Measurements from ENCODE around the gene LEUTX. TPM values are rescaled to one million over a fixed set of nuclear protein-coding genes. Genes with fewer than 3 reads are reported as not detected.

LEUTX gene
- total and polyA plus RNA-seq, 4 experiments from 2014 or later, result not detected

DNA sequence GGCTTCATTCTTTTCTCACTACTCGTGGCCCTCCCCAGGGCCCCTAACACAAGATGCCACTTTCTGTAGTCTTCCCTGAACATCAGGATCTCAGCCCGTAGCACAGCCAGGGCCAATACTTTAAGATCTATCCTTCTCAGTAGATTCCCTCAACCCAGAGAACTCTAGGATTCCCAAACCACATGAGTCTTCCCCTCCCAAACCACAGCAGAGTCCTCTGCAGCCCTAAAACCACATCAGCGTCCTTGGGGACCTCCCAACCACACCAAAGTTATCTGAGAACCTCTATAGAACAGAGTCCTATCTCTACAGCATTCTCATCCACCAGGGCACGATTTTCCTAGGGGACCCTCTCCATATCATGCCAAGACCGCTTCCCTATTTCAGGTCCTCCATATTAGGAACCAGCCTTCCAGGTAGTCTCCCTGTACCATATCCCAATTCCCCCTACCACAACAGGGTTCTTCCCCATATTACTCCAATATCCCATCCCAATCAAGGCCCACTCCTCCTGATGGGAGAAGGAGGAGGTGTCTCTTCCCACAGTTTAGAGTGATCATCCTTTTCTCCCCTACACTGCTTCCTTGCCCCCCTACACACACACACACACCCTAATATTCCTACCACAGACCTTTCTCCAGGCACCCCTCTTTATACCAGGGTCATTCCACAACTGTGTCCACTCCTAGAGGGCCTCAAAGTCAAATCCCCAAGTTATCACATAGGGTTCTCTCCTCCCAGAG, 53.9 kb downstream of the LEUTX start:
- ChIA-PET CTCF (ENCODE audit: partially characterized antibody) (interaction anchor here (1.8 to 2.2 kb wide), 2 partner anchors 40 to 138 kb away, joined by 16 to 20 read pairs; partner anchors contain the start of gene PSMC4), POLR2A (ENCODE audit: partially characterized antibody) (interaction anchor here (2.1 to 3.9 kb wide), 3 partner anchors 8 to 138 kb away, joined by 21 to 96 read pairs (median 46); partner anchors contain the start of genes FBL and PSMC4)
- no peaks in the 10 kb centered on the region for H3K9me3 ChIP-seq (ENCODE audit: control insufficient read depth in 1 of 2, low read length in 2 of 2)
- H3K9me3 Mint-ChIP-seq, result peaks cover 0 to 2% (median 0%) of the 10 kb centered on the region in 8 donors
- intact Hi-C loops (cut with micrococcal nuclease), result loop anchor here (5.0 kb wide), 1 partner anchor 385 kb away; the partner anchor contains the start of gene SUPT5H
- peak overlapping the region; percentile 76 to 90 (median 86) for H3K4me3 Mint-ChIP-seq
- peaks cover 46 to 65% of the 10 kb centered on the region in 2 donors for H3K36me3 Mint-ChIP-seq
- peaks cover 25 to 49% (median 34%) of the 10 kb centered on the region in 4 donors for H3K4me1 Mint-ChIP-seq
- H3K27ac ChIP-seq (ENCODE audit: low read depth, low read length), result peak overlapping the region; percentile 91
- H3K27me3 ChIP-seq (ENCODE audit: insufficient read depth, low read length), result no peaks in the 10 kb centered on the region
- H3K4me3 ChIP-seq (ENCODE audit: low read length in 2 of 2), result peak overlapping the region in 1 of 2 donors; percentile 98
- peaks cover 38% of the 10 kb centered on the region for H3K36me3 ChIP-seq (ENCODE audit: insufficient read depth, low read length)
- peak overlapping the region; percentile 77 to 97 (median 94) for H3K27ac Mint-ChIP-seq
- DNase-seq, result no peak
- peaks cover 39% of the 10 kb centered on the region for H3K4me1 ChIP-seq (ENCODE audit: insufficient read depth, low read length)
- no peaks in the 10 kb centered on the region for H3K27me3 Mint-ChIP-seq

DNA sequence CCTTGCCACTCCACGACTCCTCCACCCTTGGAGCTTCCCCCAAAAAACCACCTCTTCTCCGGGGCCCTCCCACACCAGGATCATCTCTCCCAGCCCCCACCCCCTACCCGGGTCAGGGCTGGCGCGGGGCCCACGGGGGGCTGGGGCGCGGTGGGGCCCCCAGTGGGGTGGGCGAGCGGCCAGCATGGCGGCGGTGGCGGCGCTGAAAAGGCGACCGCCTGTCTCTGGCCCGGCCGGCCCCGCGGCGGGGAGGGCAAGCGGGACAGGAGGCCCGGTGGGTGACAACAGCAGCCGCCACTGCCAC, 54.5 kb downstream of the LEUTX start:
- peaks cover 0 to 2% (median 0%) of the 10 kb centered on the region in 8 donors for H3K9me3 Mint-ChIP-seq
- Histone ChIP-seq H3K9me3 (ENCODE audit: control insufficient read depth in 1 of 2, low read length in 2 of 2) (no peaks in the 10 kb centered on the region), H3K27me3 (ENCODE audit: insufficient read depth, low read length) (no peaks in the 10 kb centered on the region), H3K4me1 (ENCODE audit: insufficient read depth, low read length) (peaks cover 36% of the 10 kb centered on the region), H3K4me3 (ENCODE audit: low read length in 2 of 2) (peak overlapping the region; percentile 81 to 98), H3K27ac (ENCODE audit: low read depth, low read length) (peak overlapping the region; percentile 91), H3K36me3 (ENCODE audit: insufficient read depth, low read length) (peaks cover 43% of the 10 kb centered on the region)
- CTCF ChIA-PET (ENCODE audit: partially characterized antibody), result interaction anchor here (1.7 to 2.2 kb wide), 4 partner anchors 9 to 137 kb away, joined by 7 to 61 read pairs (median 18); partner anchors contain the start of genes FBL and PSMC4
- peak overlapping the region; percentile 76 to 90 (median 86) for H3K4me3 Mint-ChIP-seq
- no peaks in the 10 kb centered on the region for H3K27me3 Mint-ChIP-seq
- H3K27ac Mint-ChIP-seq, result peak overlapping the region; percentile 77 to 97 (median 94)
- POLR2A ChIA-PET (ENCODE audit: partially characterized antibody), result interaction anchor here (0.5 to 3.9 kb wide), 8 partner anchors 8 to 421 kb away, joined by 3 to 96 read pairs (median 14); partner anchors contain the start of genes FBL, PLEKHG2, PSMC4 and ZNF546
- DNase-seq, result peak in 1 of 5 donors; percentile 43
- H3K36me3 Mint-ChIP-seq, result peaks cover 45 to 65% of the 10 kb centered on the region in 2 donors
- intact Hi-C loops (cut with micrococcal nuclease), result loop anchor here (5.0 kb wide), 1 partner anchor 386 kb away; the partner anchor contains the start of gene SUPT5H
- peaks cover 25 to 45% (median 34%) of the 10 kb centered on the region in 4 donors for H3K4me1 Mint-ChIP-seq

GRCh38 chr19:39833464-39834286, 55.0 kb downstream of the LEUTX start, which contains the start of gene DYRK1B:
Gene DYRK1B, minus strand, starts transcription at chr19:39834162. Its CDS starts 2,295 bp downstream, at chr19:39831867.
- POLR2A ChIA-PET (ENCODE audit: partially characterized antibody), result interaction anchor here (0.5 to 3.9 kb wide), 13 partner anchors 9 to 776 kb away, joined by 3 to 96 read pairs (median 4); partner anchors contain the start of genes FBL, PLEKHG2, PSMC4 and RPS16
- Mint-ChIP-seq H3K27ac (peak within 1 kb of the TSS; percentile 77 to 99 (median 96)), H3K27me3 (no peaks in the 10 kb centered on the region), H3K36me3 (peaks cover 42 to 63% of the 10 kb centered on the region in 2 donors), H3K4me3 (peak within 1 kb of the TSS; percentile 79 to 90 (median 86)), H3K9me3 (peaks cover 0 to 2% (median 0%) of the 10 kb centered on the region in 8 donors), H3K4me1 (peaks cover 24 to 39% (median 31%) of the 10 kb centered on the region in 4 donors)
- H3K9me3 ChIP-seq (ENCODE audit: control insufficient read depth in 1 of 2, low read length in 2 of 2), result no peaks in the 10 kb centered on the region
- H3K4me1 ChIP-seq (ENCODE audit: insufficient read depth, low read length), result peaks cover 30% of the 10 kb centered on the region
- peaks cover 41% of the 10 kb centered on the region for H3K36me3 ChIP-seq (ENCODE audit: insufficient read depth, low read length)
- intact Hi-C loops (cut with micrococcal nuclease), result loop anchor here (1.0 to 5.0 kb wide), 4 partner anchors 9 to 386 kb away; partner anchors contain the start of genes FBL, PSMC4 and SUPT5H
- H3K4me3 ChIP-seq (ENCODE audit: low read length in 2 of 2), result peak within 1 kb of the TSS; percentile 81 to 98
- DNase-seq, result peak; percentile 96 to 98 (median 98)
- no peaks in the 10 kb centered on the region for H3K27me3 ChIP-seq (ENCODE audit: insufficient read depth, low read length)
- CTCF ChIA-PET (ENCODE audit: partially characterized antibody), result interaction anchor here (1.0 to 2.2 kb wide), 5 partner anchors 9 to 137 kb away, joined by 3 to 61 read pairs (median 16); partner anchors contain the start of genes FBL and PSMC4
- H3K27ac ChIP-seq (ENCODE audit: low read depth, low read length), result peak within 1 kb of the TSS; percentile 91

DNA sequence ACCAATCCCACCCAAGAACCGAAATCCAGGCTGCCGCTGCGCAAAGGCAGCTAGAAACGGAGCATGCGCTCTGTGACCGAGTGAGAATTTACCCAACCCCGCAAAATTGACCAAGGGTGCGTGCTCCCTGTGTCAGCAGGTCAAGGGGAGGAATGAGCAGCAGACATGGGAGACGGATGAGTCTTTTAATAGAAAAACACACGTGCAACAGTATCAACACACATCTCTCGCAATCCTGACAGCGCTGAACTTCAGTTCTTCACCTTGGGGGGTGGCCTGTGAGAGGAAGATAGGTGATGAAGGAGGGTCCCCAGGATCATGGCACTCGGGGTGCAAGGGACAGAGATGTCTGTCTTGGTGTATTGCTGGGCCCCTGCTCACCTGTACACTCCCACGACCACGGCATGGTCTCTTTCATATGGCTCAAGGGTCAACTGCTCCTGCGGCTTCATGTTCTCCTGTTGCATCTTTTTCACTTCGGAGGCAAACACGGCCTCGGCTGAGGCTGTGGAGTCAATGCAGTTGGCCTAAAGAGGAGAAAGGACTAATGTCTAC, 55.7 kb downstream of the LEUTX start:
- peaks cover 41 to 62% of the 10 kb centered on the region in 2 donors for H3K36me3 Mint-ChIP-seq
- DNase-seq, result no peak
- CTCF ChIA-PET (ENCODE audit: partially characterized antibody), result interaction anchor here (1.0 to 2.2 kb wide), 5 partner anchors 10 to 136 kb away, joined by 3 to 61 read pairs (median 16); partner anchors contain the start of genes FBL and PSMC4

More for the DNA sequence above, 55.7 kb downstream of the LEUTX start:
- no peaks in the 10 kb centered on the region for H3K27me3 Mint-ChIP-seq
- Histone ChIP-seq H3K9me3 (ENCODE audit: control insufficient read depth in 1 of 2, low read length in 2 of 2) (no peaks in the 10 kb centered on the region), H3K27ac (ENCODE audit: low read depth, low read length) (peak overlapping the region; percentile 91), H3K36me3 (ENCODE audit: insufficient read depth, low read length) (peaks cover 46% of the 10 kb centered on the region), H3K27me3 (ENCODE audit: insufficient read depth, low read length) (no peaks in the 10 kb centered on the region), H3K4me3 (ENCODE audit: low read length in 2 of 2) (peak overlapping the region in 1 of 2 donors; percentile 98), H3K4me1 (ENCODE audit: insufficient read depth, low read length) (peaks cover 30% of the 10 kb centered on the region)
- peaks cover 0 to 2% (median 0%) of the 10 kb centered on the region in 8 donors for H3K9me3 Mint-ChIP-seq
- H3K4me1 Mint-ChIP-seq, result peaks cover 21 to 34% (median 28%) of the 10 kb centered on the region in 4 donors
- intact Hi-C loops (cut with micrococcal nuclease), result loop anchor here (1.0 to 5.0 kb wide), 4 partner anchors 10 to 387 kb away; partner anchors contain the start of genes FBL, PSMC4 and SUPT5H
- peak overlapping the region; percentile 77 to 99 (median 96) for H3K27ac Mint-ChIP-seq
- H3K4me3 Mint-ChIP-seq, result peak overlapping the region; percentile 69 to 89 (median 79)
- POLR2A ChIA-PET (ENCODE audit: partially characterized antibody), result interaction anchor here (1.0 to 3.9 kb wide), 12 partner anchors 10 to 776 kb away, joined by 3 to 96 read pairs (median 4); partner anchors contain the start of genes FBL, PLEKHG2, PSMC4 and RPS16

Small RNA genes lying within 50 kb of the gene (microRNA-seq; reads per million reads assigned to microRNA genes)
- not detected for gene MIR6719 (ENCODE audit: borderline microRNAs expressed, borderline number of aligned reads, borderline replicate concordance)

Other genes starting within 250 kb of the LEUTX start
- 1 to 10 TPM; 7.7 to 8.8 TPM for gene EID2B, start 246.0 kb upstream of the LEUTX start, total RNA-seq
- 1 to 10 TPM; 6.1 to 7.8 TPM for gene EID2B, start 246.0 kb upstream of the LEUTX start, polyA plus RNA-seq
- gene EID2, start 238.7 kb upstream of the LEUTX start, total RNA-seq, result 10 to 100 TPM; 22.0 to 22.8 TPM
- gene EID2, start 238.7 kb upstream of the LEUTX start, polyA plus RNA-seq, result 10 to 100 TPM; 22.1 to 34.9 TPM
- gene LGALS13, start 176.3 kb upstream of the LEUTX start, total RNA-seq, result not detected
- not detected for gene LGALS13, start 176.3 kb upstream of the LEUTX start, polyA plus RNA-seq
- gene LGALS16, start 122.9 kb upstream of the LEUTX start, total RNA-seq, result not detected
- not detected for gene LGALS16, start 122.9 kb upstream of the LEUTX start, polyA plus RNA-seq
- gene LGALS14, start 74.4 kb upstream of the LEUTX start, total RNA-seq, result not detected
- 1 to 10 TPM in 1 of 2 donors, not detected in 1; 1.0 TPM for gene LGALS14, start 74.4 kb upstream of the LEUTX start, polyA plus RNA-seq
- gene CLC, start 40.8 kb upstream of the LEUTX start, total RNA-seq, result under 1 TPM; 0.58 to 0.96 TPM
- gene CLC, start 40.8 kb upstream of the LEUTX start, polyA plus RNA-seq, result under 1 TPM in 1 of 2 donors, not detected in 1; 0.93 TPM
- 10 to 100 TPM; 28.4 to 30.9 TPM for gene DYRK1B, start 55.3 kb downstream of the LEUTX start, total RNA-seq
- 10 to 100 TPM in 1 of 2 donors, 1 to 10 TPM in 1; 7.0 to 15.0 TPM for gene DYRK1B, start 55.3 kb downstream of the LEUTX start, polyA plus RNA-seq
- gene FBL, start 67.5 kb downstream of the LEUTX start, total RNA-seq, result 100 to 1,000 TPM; 282 to 295 TPM
- gene FBL, start 67.5 kb downstream of the LEUTX start, polyA plus RNA-seq, result 100 to 1,000 TPM; 173 to 174 TPM
- 10 to 100 TPM; 74.4 to 79.4 TPM for gene FCGBP, start 155.8 kb downstream of the LEUTX start, total RNA-seq
- gene FCGBP, start 155.8 kb downstream of the LEUTX start, polyA plus RNA-seq, result under 1 TPM; 0.10 to 0.65 TPM
- 10 to 100 TPM; 53.1 to 56.3 TPM for gene PSMC4, start 192.3 kb downstream of the LEUTX start, total RNA-seq
- 100 to 1,000 TPM in 1 of 2 donors, 10 to 100 TPM in 1; 96.4 to 135 TPM for gene PSMC4, start 192.3 kb downstream of the LEUTX start, polyA plus RNA-seq
- 10 to 100 TPM; 17.5 to 18.4 TPM for gene ZNF546, start 218.2 kb downstream of the LEUTX start, total RNA-seq
- gene ZNF546, start 218.2 kb downstream of the LEUTX start, polyA plus RNA-seq, result 1 to 10 TPM; 2.9 TPM